HL-60/S4 treated with retinoic acid at 250 ng/mL for 4 days and 3 days (cell line): ENCODE data around the gene MYNN.
"Not testable (repeated sequence)": the region's sequence is repeated elsewhere in the genome, so short reads cannot be mapped to it uniquely, and the experiment has no call there.

Experiments used
- in situ Hi-C: fragments of 300-500 bp; cut with MboI; formaldehyde crosslinking; loops from 2 replicates; pipeline ENCODE4 v1.7.0; 2022; ENCODE audit warnings: low sequenced_read_pairs

MYNN gene

GRCh38 chr3:169772897-169773816 is at the start of gene MYNN:
Gene MYNN, plus strand, starts transcription at chr3:169773396. Its CDS starts 900 bp downstream, at chr3:169774296.
- in situ Hi-C loops: no loop called here

DNA sequence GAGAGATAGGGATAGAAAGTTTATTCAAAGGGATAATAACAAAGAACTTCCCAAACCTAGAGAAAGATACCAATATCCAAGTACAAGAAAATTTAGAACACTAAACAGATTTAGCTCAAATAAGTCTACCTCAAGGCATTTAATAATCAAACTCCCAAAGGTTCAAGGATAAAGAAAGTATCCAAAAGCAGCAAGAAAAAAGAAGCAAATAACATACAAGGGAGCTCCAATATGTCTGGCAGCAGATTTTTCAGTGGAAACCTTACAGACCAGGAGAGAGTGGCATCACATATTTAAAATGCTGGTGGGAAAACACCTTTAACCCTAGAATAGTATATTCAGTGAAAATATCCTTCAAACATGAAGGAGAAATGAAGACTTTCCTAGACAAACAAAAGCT is 41.3 kb upstream of the MYNN start:
- in situ Hi-C loops: not testable (repeated sequence)

GRCh38 chr3:169739067-169739466 is 34.1 kb upstream of the MYNN start:
- in situ Hi-C loops: no loop called here

DNA sequence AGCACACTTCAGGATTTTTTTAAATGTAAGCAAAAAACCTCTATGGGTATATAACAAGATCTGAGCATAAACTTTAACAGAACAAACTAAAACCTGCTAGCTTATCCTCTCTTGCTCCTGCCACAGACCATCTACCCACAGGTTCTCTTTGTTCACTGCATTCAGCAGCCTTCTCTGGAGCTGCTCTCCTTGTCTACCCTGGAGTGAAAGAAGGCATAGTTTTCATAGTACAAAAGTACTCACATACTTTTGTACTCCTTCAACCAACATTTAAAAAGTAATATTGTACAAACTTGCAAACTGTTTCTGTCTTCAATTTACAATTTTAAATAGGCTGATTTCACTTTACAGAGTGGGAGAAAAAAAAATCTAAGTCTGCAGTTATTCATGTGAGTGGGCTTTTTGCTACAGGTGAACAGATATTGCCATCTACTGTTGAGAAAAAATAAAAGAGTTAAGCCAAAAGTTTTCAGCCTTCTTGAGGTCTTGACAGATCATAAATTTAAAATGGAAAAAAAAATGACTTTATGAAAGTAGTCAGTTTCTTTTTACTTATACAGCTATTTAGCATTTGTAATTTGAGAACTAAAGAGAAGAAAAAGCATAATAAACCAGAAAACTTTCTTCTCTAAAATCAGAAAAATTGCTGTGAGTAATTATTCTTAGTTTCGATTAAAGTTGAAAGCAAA is 28.7 kb upstream of the MYNN start:
- in situ Hi-C loops: no loop called here

DNA sequence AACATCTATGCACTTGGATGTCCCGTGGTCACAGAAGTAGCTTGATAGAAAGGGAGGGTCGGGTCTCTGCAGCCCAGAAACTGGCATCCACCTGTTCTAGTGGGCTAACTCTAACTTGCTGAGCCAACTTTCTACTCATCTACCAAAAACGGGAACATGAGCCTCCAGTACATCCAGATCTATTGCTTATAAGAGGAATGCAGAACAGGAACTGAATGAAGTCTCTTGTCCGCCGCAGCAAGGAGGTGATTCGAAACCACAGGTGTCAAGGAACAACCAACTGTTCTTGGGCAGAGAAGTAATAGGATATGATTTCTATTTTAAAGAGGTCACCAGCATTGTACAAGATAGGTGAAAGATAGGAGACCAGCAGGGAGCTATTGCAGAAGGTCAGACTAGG is 26.3 kb upstream of the MYNN start:
- in situ Hi-C loops: no loop called here

DNA sequence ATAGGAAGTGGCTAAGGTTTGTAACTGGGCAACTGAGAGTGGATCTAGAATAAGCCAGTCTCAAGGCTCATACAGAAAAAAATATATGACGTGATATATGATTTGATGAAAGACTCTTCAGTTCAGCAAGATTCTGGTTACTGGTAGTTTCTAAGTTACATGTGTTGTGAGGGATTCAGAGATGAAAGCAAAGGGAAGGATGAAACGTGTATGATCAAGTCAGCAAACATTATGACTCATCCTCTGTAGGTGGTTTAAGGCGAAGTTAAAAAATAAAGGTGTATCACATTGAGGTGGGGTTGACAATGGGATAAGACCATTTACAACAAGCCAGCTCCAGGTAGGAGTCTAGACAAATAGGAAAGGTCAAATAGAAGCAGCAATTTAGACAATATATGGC is 24.5 kb upstream of the MYNN start:
- in situ Hi-C loops: no loop called here

- in situ Hi-C loops: no loop called here
Observed at GRCh38 chr3:169750665-169751064, 22.5 kb upstream of the MYNN start.

DNA sequence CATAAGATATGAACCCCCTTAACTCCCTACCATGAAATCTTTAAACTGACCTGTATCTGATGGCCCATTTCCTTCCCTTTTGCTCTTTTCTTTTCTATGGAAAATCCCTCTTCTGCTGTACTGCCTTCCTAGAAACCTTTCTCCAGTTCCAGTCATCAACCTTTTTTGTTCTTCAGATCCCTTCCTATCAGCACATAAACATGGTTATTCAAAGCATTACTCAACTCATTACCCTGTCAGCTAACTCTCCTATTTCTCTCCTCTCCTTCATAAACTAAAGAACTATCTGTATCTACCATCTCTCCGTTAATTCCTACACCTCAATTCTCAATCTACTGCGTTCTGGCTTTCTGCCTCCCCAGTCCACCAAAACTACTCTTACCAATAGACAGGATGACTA is 21.3 kb upstream of the MYNN start:
- in situ Hi-C loops: no loop called here

DNA sequence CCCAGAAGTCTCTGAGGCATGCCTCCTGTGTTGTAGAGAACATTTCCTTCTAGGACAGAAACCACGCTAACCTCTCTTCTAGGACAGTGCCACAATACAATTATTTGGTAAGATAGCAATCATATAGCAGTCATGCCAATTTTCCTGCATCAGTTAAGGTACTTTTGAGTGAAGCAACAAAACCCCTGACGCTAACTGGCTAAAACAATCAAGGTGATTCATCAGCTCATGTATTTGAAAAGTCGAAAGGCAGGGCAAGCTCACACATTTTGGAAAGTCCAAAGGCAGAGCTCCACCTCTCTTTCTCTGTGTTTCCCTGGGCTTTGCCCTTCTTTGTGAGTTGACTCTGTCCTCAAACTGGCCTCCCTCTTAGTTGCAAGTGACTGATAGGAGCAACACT is 18.5 kb upstream of the MYNN start:
- in situ Hi-C loops: no loop called here

GRCh38 chr3:169755488-169755887 is 17.7 kb upstream of the MYNN start:
- in situ Hi-C loops: no loop called here

- in situ Hi-C loops: no loop called here
Observed at GRCh38 chr3:169758359-169758994, 14.7 kb upstream of the MYNN start.

GRCh38 chr3:169759256-169759655 is 13.9 kb upstream of the MYNN start:
- in situ Hi-C loops: no loop called here

DNA sequence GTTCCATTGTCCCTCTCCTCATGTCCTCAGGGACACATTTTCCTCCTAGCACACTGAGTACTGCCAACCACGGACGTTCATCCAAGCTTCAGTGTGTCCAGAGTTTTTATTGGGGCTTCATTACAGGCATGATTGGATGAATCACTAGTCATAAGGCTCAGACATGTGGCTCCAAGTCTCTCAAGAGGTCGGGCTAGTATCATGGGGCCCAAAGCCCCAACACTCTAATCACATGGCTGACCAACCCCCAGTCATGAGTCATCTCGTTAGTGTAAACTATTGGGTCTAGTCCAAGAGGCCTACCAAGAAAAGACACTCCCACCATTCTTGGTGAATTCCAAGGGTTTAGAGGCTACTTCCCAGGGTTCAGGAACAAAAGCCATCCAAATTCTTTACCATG is 12.7 kb upstream of the MYNN start:
- in situ Hi-C loops: no loop called here

DNA sequence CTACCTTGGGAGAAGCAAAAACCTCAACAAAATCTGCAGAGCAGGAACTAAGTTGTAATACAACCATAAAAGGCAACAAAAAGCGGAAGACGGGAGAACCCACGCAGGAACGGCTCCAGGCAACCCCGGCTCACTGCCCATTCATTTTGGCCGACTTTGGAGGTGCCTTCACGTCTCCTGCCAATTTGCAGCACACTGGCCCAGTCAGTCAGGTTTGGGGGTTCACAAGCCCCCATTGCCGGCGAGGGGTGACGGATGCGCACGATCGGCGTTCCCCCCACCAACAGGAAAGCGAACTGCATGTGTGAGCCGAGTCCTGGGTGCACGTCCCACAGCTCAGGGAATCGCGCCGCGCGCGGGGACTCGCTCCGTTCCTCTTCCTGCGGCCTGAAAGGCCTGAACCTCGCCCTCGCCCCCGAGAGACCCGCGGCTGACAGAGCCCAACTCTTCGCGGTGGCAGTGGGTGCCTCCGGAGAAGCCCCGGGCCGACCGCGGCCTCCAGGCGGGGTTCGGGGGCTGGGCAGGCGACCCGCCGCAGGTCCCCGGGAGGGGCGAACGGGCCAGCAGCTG is 8.8 kb upstream of the MYNN start:
- in situ Hi-C loops: no loop called here

DNA sequence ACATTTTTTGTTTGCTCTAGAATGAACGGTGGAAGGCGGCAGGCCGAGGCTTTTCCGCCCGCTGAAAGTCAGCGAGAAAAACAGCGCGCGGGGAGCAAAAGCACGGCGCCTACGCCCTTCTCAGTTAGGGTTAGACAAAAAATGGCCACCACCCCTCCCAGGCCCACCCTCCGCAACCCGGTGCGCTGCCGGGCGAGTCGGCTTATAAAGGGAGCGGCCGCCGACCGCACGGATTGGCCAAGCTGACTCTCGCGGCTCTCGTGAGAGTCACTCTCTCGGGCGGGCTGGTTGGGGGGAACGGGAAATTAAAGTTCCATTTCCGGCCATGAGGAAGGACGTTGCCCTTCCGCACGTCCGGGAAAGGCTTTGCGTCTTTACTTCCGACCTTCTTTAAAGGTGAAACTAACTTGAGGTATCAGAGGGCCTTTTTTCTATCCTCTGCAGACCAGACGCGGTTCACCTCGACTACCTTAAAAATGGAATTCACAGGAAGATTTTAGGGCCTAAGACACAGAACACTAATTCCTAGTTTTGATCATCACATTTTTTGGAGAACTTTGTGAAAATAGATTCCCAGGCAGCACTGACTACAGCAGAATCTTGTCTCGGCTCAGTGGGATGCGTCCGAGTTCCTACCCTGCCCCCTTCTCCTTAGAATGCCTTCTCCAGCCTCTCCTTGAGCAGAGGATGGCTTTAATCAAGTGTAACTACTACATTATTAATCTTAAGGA is 8.1 kb upstream of the MYNN start, which contains the start of gene TERC:
Gene TERC (minus strand): TSS at position 179 of the 731 bp plus-strand sequence.
- in situ Hi-C loops: no loop called here

DNA sequence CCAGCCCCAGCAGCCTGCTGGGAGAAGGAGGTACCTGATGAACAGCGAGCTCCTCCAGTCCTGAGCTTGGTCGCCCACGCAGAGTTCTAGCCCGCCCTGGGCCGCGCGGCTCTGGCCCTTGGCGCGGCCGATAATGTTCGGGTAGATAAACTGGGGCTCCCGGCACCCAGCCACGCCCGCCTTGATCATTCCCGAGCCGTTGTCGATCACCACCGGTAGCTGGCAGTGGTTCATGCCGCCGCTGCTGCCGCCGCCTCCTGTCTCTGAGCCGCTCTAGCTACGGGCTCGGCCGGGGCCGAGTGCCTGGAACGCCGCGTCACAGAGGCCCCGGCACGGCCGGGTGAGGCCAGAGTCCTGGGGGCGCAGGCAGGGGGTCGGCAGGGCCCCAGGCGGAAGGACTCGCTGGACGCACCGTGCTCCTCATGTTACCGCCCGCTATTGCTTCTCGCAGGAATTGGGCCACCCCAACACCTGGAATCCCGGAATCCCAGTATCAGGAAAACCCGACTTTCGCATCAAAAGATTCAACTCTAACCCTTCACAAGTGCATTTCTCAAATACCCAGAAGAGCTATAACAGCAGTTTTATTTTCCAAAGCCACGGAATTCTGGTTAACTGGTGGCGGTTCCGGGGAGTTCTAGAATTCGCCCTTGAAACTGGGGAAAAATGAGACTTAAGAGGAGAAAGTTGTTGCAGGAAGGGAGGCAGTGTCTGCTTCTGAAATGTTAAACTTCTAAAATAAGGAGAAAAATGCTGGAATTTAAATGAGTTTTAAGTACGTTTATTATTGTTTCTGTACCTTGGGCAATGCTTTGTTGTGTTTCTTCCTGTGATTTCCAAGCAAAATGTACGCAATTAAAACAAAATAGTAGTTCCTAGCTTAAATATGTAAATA is 3.7 kb upstream of the MYNN start, which contains the start of gene ACTRT3:
Gene ACTRT3 (minus strand): TSS at position 275 of the 895 bp plus-strand sequence. CDS start 41 bp downstream, at position 234.
- in situ Hi-C loops: no loop called here

- in situ Hi-C loops: no loop called here
Observed at GRCh38 chr3:169771497-169772304, 1.5 kb upstream of the MYNN start.

DNA sequence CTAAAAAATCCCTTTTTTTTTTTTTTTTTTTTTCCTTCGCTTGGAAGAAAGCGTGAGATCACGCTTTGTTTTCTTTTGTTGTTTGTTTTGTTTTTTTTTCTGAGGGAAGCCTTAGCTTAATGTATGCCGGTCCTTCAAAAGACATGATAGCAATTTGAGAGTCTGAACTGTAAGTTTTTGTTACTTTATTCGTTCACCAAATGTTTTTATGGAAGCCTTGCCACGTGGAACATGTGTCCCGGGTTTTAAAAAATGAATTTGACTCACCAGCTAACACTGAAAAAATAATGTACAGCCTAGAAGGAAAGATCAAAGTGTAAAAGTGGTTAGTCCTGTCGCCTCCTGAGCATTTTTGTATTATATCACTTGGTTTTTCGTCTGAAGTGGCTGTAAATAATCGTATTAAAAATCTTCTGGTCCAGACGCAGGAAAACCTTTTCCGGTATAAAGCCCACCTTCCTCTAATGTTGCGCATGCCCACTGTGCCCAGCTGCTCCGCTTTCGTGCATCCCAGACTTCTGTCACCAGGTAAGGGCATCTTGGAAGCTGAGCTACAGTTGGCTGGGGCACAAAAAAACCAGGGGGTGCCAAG is 795 bp upstream of the MYNN start:
- in situ Hi-C loops: no loop called here
